Upper lobe of right lung (tissue), 1 donor: ENCODE data around the gene TSC2. TPM values are rescaled to one million over a fixed set of nuclear protein-coding genes. Genes with fewer than 3 reads are reported as not detected.

Experiments used
- ATAC-seq: fragments of 200-7000 bp; cut with Tn5 transposase; one replicate; pipeline ENCODE4 v1.9.1; 2020; ENCODE audit warnings: mild to moderate bottlenecking, moderate library complexity
- DNase-seq: peaks from one replicate; pipeline ENCODE4 v3.0.0-alpha.2; 2020
- H3K27ac ChIP-seq: fragments of 200-600 bp; one replicate; pipeline ENCODE4 v1.8.0; 2022
- H3K27me3 ChIP-seq: fragments of 200-600 bp; one replicate; pipeline ENCODE4 v1.8.0; 2022; ENCODE audit warnings: mild to moderate bottlenecking
- H3K36me3 ChIP-seq: fragments of 200-600 bp; one replicate; pipeline ENCODE4 v1.8.0; 2022
- H3K4me1 ChIP-seq: fragments of 200-600 bp; one replicate; pipeline ENCODE4 v1.8.0; 2022
- H3K4me3 ChIP-seq: fragments of 200-600 bp; one replicate; pipeline ENCODE4 v1.8.0; 2022; ENCODE audit warnings: mild to moderate bottlenecking
- H3K9me3 ChIP-seq: fragments of 200-600 bp; one replicate; pipeline ENCODE4 v1.8.0; 2022
- intact Hi-C: fragments of 100-400 bp; cut with DNase I; formaldehyde crosslinking; loops from one replicate; pipeline ENCODE4 v1.11.0; 2022
- total RNA-seq: library from RNA; stranded (reverse); fragmentation: NEBNext Ultra II Directional; extraction: Animal tissue kit (Norgen Biotek cat#: 25700); gene quantifications from one replicate; pipeline ENCODE4 v1.2.1, GENCODE V29; 2021
- TF ChIP-seq, protein P1 (sequence below): fragments of 200-600 bp; IDR thresholded peaks from one replicate; pipeline ENCODE4 v1.8.0; 2022; ENCODE audit warnings: antibody characterized with exemption
- donor health status: DM: no; HTN: yes; CAD: no; lungs with severe emphysema.

Gene TSC2
- total RNA-seq, 1 donor from 2014 or later: 119 TPM

DNA sequence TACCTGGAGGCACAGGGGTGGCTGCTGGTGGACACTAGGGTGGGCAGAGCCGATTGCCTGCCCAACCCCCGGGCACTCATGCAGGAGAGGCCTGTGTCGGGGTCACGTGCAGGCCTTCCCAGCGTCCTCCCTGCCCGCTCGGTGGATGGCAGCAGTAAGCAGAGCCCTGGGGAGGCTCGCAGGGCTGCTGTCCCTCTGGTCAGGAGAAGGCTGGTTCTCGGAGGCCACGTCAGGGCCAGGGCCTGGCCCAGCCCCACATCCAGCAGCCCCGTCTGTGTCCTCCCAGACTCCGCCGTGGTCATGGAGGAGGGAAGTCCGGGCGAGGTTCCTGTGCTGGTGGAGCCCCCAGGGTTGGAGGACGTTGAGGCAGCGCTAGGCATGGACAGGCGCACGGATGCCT, 35.6 kb downstream of the TSC2 start:
- peaks cover 86% of the 10 kb centered on the region for H3K36me3 ChIP-seq
- H3K4me1 ChIP-seq: peaks cover 8% of the 10 kb centered on the region
- no peaks in the 10 kb centered on the region for H3K27me3 ChIP-seq
- H3K9me3 ChIP-seq: no peaks in the 10 kb centered on the region
- TF ChIP-seq, protein P1, sequence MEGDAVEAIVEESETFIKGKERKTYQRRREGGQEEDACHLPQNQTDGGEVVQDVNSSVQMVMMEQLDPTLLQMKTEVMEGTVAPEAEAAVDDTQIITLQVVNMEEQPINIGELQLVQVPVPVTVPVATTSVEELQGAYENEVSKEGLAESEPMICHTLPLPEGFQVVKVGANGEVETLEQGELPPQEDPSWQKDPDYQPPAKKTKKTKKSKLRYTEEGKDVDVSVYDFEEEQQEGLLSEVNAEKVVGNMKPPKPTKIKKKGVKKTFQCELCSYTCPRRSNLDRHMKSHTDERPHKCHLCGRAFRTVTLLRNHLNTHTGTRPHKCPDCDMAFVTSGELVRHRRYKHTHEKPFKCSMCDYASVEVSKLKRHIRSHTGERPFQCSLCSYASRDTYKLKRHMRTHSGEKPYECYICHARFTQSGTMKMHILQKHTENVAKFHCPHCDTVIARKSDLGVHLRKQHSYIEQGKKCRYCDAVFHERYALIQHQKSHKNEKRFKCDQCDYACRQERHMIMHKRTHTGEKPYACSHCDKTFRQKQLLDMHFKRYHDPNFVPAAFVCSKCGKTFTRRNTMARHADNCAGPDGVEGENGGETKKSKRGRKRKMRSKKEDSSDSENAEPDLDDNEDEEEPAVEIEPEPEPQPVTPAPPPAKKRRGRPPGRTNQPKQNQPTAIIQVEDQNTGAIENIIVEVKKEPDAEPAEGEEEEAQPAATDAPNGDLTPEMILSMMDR: no peak
- H3K27ac ChIP-seq: no peak overlapping the region
- intact Hi-C loops: no loop called here
- DNase-seq (no peak), ATAC-seq (no peak)
- no peak overlapping the region for H3K4me3 ChIP-seq

DNA sequence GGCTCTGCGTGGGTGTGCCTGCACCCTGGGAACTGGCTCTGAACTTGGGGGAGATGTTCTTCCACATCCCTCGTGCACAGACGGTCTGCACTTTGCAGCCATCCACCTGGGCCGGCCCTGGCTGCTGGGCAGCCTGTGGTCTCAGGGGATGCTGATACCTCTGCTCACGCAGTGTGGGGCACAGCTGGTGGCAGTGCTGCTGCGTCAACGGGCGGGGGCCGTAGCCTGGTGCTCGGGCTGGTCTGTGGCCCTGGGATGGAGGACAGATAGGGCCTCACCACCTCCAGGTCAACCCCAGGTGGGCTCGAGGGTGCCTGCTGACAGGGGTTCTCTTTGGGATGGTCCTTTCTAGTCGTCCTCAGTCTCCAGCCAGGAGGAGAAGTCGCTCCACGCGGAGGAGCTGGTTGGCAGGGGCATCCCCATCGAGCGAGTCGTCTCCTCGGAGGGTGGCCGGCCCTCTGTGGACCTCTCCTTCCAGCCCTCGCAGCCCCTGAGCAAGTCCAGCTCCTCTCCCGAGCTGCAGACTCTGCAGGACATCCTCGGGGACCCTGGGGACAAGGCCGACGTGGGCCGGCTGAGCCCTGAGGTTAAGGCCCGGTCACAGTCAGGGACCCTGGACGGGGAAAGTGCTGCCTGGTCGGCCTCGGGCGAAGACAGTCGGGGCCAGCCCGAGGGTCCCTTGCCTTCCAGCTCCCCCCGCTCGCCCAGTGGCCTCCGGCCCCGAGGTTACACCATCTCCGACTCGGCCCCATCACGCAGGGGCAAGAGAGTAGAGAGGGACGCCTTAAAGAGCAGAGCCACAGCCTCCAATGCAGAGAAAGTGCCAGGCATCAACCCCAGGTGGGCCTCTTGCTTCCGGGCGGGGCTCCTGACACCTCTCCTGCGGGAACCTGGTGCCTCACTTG, 36.3 kb downstream of the TSC2 start:
- peaks cover 8% of the 10 kb centered on the region for H3K4me1 ChIP-seq
- no peaks in the 10 kb centered on the region for H3K9me3 ChIP-seq
- no peak overlapping the region for H3K27ac ChIP-seq
- DNase-seq (no peak), ATAC-seq (no peak)
- peaks cover 87% of the 10 kb centered on the region for H3K36me3 ChIP-seq
- H3K27me3 ChIP-seq: no peaks in the 10 kb centered on the region
- TF ChIP-seq, protein P1: no peak
- intact Hi-C loops: no loop called here
- H3K4me3 ChIP-seq: no peak overlapping the region

DNA sequence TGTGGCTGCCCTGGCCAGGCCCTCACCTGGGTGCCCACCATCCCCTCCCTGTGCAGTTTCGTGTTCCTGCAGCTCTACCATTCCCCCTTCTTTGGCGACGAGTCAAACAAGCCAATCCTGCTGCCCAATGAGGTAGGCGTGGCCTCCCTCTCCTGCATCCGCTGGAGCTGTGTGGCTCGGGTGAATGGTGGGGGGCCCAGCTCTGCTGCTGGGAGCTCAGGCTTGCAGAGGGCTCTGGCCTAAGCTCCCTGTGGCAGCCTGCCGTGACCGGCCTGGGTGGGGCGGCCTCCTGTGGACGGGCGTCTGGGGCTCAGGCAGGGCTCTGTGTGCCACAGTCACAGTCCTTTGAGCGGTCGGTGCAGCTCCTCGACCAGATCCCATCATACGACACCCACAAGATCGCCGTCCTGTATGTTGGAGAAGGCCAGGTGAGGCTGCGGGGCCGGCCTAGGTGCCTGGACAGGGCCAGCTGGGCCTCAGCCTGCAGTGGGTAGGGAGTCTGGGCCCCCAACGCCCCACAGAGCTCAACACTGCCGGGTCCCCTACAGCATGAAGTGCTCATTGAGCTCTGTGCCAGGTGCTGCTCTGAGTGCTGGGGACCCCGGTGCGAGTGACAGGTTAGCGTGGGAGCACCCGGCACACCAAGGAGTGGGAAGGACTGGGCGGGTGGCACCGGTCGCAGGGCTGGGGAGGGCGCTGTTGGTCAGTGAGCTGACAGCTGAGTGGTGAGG, 37.3 kb downstream of the TSC2 start:
- H3K27me3 ChIP-seq: no peaks in the 10 kb centered on the region
- DNase-seq (no peak), ATAC-seq (no peak)
- no peak overlapping the region for H3K4me3 ChIP-seq
- intact Hi-C loops: no loop called here
- peaks cover 87% of the 10 kb centered on the region for H3K36me3 ChIP-seq
- no peaks in the 10 kb centered on the region for H3K9me3 ChIP-seq
- TF ChIP-seq, protein P1: no peak
- peaks cover 8% of the 10 kb centered on the region for H3K4me1 ChIP-seq
- H3K27ac ChIP-seq: no peak overlapping the region

DNA sequence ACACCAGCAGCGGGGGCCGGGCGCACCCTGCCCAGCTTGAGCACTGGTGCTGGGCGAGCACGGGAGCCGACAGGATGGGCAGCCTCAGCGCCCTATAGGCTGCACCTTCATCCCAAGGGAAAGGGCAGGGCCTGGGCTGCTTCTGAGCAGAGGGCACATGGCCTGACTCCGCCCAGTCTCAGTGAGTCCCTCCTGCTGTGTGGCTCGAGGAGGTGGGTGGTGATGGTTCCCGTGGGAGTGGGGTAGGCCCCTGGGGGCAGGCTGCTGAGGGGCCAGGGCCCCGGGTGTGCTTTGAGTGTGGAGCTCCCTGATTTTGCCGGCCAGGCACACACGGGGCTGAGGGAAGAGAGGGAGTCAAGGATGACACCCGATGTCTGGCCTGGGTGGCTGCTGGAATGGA, 37.9 kb downstream of the TSC2 start:
- TF ChIP-seq, protein P1: no peak
- H3K27me3 ChIP-seq: no peaks in the 10 kb centered on the region
- H3K4me3 ChIP-seq: no peak overlapping the region
- no peak overlapping the region for H3K27ac ChIP-seq
- H3K36me3 ChIP-seq: peaks cover 88% of the 10 kb centered on the region
- intact Hi-C loops: no loop called here
- ATAC-seq (no peak), DNase-seq (no peak)
- peaks cover 8% of the 10 kb centered on the region for H3K4me1 ChIP-seq
- no peaks in the 10 kb centered on the region for H3K9me3 ChIP-seq

DNA sequence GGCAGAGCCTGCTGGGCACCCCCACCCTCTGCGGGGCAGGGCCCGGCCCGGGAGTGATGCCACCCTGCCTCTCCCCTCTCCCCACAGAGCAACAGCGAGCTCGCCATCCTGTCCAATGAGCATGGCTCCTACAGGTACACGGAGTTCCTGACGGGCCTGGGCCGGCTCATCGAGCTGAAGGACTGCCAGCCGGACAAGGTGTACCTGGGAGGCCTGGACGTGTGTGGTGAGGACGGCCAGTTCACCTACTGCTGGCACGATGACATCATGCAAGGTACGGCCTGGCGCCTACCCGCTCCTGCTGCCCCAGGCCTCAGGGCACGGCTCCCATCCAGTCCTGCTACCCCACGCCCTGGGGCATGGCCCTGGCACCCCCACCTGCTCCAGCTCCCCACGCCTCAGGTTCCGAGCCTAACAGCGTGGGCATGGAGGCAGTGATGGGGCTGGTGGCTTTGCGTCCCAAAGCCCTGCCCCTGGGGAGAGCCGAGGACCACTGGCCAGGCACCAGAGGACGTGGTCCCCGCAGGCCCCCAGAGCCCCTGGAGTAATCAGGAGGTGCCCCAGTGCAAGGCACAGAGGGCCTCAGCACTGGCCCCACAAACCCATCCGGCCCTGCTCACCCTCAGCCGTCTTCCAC, 38.4 kb downstream of the TSC2 start:
- Histone ChIP-seq H3K36me3 (peaks cover 84% of the 10 kb centered on the region), H3K4me3 (no peak overlapping the region), H3K27me3 (no peaks in the 10 kb centered on the region), H3K27ac (no peak overlapping the region), H3K9me3 (no peaks in the 10 kb centered on the region), H3K4me1 (peaks cover 8% of the 10 kb centered on the region)
- ATAC-seq (no peak), DNase-seq (no peak)
- intact Hi-C loops: no loop called here
- TF ChIP-seq, protein P1: no peak
